Retinal pigment epithelial cell (primary cell): Measurements from ENCODE around the gene AR.

Experiments used
- DNase-seq: peaks from one replicate; pipeline ENCODE4 v3.0.0-alpha.2; 2010; ENCODE audit warnings: low read depth
- H3K4me3 ChIP-seq: 2 replicates; pipeline ENCODE4 v1.5.1; 2011; ENCODE audit warnings: mild to moderate bottlenecking, low read length, control low read depth, moderate library complexity
- TF ChIP-seq, protein P1 (sequence below): conservative IDR thresholded peaks from 2 replicates; pipeline ENCODE4 v1.5.1; 2011; ENCODE audit warnings: low read depth, low read length, control low read depth, inconsistent platforms

Gene AR

DNA sequence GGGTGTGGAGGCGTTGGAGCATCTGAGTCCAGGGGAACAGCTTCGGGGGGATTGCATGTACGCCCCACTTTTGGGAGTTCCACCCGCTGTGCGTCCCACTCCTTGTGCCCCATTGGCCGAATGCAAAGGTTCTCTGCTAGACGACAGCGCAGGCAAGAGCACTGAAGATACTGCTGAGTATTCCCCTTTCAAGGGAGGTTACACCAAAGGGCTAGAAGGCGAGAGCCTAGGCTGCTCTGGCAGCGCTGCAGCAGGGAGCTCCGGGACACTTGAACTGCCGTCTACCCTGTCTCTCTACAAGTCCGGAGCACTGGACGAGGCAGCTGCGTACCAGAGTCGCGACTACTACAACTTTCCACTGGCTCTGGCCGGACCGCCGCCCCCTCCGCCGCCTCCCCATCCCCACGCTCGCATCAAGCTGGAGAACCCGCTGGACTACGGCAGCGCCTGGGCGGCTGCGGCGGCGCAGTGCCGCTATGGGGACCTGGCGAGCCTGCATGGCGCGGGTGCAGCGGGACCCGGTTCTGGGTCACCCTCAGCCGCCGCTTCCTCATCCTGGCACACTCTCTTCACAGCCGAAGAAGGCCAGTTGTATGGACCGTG, 2.2 kb downstream of the AR start:
- no peak for DNase-seq
- H3K4me3 ChIP-seq = peak overlapping the region; percentile 40
- TF ChIP-seq, protein P1, sequence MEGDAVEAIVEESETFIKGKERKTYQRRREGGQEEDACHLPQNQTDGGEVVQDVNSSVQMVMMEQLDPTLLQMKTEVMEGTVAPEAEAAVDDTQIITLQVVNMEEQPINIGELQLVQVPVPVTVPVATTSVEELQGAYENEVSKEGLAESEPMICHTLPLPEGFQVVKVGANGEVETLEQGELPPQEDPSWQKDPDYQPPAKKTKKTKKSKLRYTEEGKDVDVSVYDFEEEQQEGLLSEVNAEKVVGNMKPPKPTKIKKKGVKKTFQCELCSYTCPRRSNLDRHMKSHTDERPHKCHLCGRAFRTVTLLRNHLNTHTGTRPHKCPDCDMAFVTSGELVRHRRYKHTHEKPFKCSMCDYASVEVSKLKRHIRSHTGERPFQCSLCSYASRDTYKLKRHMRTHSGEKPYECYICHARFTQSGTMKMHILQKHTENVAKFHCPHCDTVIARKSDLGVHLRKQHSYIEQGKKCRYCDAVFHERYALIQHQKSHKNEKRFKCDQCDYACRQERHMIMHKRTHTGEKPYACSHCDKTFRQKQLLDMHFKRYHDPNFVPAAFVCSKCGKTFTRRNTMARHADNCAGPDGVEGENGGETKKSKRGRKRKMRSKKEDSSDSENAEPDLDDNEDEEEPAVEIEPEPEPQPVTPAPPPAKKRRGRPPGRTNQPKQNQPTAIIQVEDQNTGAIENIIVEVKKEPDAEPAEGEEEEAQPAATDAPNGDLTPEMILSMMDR = no peak

DNA sequence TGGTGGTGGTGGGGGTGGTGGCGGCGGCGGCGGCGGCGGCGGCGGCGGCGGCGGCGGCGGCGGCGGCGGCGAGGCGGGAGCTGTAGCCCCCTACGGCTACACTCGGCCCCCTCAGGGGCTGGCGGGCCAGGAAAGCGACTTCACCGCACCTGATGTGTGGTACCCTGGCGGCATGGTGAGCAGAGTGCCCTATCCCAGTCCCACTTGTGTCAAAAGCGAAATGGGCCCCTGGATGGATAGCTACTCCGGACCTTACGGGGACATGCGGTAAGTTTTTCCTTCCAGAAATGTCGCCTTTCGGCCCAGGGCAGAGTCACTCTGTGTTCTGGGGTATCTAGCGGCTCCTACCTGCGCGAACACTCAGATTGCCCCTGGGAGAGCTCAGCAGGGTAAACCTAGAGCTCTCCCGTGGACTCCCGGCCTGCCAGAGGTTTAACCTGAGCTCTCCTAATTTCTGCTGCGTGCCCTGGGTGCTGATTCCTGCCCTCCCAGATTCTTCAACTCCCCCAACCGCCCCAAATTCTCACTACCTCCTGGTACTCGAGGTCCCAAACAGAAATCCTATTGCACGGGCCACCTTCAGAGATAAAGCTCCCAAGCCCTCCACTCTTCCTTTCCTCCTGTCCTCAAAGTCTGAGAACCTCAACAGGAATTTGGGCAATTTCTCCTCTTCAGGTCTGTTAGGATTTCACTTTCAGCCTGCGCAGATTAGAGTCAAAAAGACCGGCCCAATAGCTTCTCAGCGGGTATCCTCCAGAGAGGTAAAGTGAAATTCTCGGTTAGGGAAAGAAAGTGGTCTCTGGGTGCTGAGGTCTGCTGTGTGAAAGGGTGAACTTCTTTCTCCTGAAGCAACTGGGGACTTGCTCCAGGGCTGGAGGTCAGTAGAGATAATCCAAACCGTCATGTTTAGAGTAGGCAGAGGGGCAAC, 2.9 kb downstream of the AR start:
- peak overlapping the region; percentile 40 for H3K4me3 ChIP-seq
- no peak for DNase-seq
- TF ChIP-seq, protein P1 = no peak

DNA sequence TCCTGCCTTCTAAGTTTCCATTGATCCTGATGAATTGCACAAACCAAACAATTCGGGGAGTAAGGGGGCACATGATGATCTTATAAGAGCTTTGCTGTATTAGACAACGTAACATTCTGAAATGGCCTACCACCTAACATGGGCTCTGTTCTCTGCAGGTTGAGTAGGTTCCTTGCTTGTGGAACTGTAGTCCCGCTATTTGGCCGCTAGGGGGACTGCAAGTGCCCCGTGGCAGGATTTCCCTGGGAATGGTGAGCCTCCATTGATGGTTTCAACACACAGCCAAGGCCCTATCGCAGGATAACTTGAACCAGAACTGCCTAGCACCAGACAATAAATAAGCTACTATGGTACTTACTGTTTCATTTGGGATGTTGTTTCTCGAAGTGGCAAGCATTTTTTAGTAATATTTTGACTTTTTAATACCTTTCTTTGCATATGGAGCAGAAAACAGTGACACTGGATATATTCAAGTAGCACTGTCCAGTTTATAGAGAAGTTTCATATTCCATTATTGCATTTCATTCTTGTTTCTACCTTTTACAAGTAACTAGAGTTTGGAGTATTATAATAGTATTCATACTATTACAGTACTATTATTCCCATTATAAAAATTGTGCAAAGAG, 11.9 kb downstream of the AR start:
- DNase-seq = no peak
- TF ChIP-seq, protein P1 = peak; percentile 83
- no peak overlapping the region for H3K4me3 ChIP-seq

DNA sequence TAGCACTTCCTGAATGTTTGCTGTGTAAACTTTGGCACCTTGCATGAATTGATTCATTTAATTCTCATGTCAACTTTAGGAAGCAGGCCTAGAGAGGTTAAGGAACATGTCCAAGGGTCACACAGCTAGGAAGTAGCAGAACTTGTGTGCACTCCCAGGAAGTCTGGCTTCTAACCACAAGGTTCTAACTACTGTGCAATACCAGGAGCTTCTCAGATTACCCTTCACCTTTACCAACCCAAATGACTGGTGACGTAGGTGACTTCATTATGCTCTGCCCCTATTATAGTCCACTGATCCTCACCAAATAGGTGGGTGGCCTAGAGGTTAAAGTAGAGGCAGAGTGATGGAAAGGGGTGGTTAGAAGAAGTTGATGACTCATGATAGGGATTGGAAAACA, 14.4 kb downstream of the AR start:
- DNase-seq = no peak
- H3K4me3 ChIP-seq = no peak overlapping the region
- TF ChIP-seq, protein P1 = no peak

DNA sequence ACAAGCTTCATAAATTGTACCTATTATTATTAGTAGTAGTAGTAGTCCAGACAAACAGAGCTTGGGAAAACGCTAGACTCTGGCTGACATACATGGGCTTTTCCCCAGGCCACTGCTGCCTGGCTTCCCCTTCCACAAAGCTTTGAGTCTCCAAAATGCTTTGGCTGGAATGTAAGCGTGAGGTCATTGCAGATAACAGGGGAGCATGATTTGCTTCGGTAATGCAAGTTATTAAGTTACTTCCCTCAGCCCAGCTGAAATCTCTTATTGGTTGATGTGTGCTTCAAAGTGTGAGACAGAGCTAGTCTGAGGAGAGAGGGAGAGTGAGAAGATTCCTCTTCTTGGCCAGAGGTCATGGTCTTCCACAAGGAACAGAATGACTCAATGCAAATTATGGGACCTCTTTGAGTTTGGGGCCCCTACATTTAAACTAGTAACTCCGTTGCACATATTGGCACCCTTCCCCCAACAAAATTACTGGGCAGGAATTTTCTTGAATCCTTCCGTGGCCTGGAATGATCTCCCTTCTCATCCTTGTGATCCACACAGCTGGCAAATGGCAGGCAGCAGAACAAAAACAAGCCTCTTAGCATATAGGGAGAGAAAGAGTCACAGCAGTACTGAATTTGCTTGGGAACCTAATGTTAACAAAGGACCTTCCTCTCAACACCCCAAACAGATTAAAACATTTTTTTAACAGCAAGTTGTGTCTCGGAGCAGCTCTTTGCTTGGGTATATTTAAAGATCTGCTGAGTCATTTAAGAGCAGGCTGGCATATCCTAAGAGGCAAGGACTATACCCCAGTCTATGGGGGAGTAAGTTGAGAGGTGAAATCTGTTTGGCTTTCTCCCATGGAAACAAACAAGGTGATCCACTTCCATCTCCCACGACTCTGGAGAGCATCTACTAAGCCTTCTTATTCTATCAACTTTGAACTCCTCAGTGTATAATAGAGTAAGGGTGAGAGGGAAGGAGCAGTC, 19.9 kb downstream of the AR start:
- DNase-seq = no peak
- H3K4me3 ChIP-seq = no peak overlapping the region
- TF ChIP-seq, protein P1 = no peak

DNA sequence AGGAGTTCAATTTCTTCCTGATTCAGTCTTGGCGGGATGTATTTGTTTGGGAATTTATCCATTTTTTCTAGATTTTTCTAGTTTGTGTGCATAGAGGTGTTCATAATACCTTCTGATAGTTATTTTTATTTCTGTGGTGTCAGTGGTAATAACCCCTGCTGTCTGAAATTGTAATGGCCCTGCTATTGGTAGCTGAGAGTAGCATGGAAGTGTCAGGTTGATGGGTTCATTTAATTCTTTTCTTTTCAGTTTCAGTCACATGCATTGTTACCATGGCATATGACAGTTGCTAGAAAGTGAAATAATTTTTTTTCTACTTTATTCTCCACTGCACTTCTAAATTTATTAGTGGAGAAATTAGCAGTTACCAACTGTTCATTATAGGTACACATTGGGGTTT, 20.7 kb downstream of the AR start:
- no peak overlapping the region for H3K4me3 ChIP-seq
- TF ChIP-seq, protein P1 = no peak
- DNase-seq = no peak
